A549 treated with GW870086 at 1 μM for 4 hours (cell line): ENCODE results near the gene CLCN5. TPM values are rescaled to one million over a fixed set of nuclear protein-coding genes. Genes with fewer than 3 reads are reported as not detected.

Experiments
- total RNA-seq: library from RNA; stranded (reverse); fragments of 200-300 nt; extraction: Qiagen RNA extraction; gene quantifications from 5 replicates; pipeline ENCODE4 v1.2.3, GENCODE V29; 2022; ENCODE audit warnings: low read depth

The CLCN5 gene
- total RNA-seq, result 1.4 to 3.6 TPM (median 3.0 TPM) in 5 replicates

DNA sequence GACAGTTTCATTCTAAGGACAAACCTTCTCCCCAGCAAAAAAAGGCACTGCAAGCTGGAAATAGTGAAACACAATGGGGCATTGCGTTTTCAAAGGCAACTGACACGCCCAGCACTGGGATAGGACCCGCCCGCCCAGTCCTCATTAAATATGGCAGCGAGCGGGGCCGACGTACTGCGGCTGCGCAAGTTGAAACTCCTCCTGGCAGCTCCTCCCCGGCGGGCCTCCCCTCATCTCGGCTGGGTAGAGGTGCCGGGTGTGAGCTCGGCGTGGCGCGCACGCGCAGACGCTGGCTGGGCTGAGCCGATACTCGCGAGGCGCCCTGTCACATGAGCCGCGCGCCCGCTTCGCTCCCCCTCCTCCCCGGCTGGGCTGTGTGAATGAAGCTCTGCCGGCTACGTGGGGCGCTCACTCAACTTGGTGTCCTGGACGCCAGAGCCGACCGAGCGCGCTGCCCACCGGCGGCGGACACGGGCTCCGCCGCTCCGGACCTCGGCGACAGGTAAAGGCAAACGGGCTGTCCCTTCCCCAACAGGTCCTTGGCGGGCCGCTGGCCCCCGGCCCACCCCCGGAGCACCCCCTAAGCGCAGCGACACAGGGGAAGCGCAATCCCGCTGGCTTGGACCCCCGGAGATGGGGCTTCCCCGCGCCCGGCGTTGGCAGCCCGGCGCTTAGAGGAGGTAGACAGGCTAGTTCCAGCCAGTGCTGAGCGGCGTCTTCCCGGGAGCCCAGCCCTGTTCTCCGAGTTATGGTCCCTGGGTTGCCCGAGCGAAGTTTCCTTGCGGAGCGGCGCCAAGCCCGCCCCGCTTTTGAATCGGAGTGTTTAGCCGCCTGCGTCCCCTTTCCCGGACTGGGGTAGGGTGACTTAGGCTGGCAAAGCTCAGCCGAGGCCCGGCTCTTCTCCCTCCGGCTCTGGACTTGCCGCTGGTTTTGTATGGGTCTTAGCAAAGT is at the start of gene CLCN5:
Gene CLCN5, plus strand, starts transcription at position 306 of the 951 bp plus-strand sequence. CDS start 2,703 bp downstream, outside the sequence.

DNA sequence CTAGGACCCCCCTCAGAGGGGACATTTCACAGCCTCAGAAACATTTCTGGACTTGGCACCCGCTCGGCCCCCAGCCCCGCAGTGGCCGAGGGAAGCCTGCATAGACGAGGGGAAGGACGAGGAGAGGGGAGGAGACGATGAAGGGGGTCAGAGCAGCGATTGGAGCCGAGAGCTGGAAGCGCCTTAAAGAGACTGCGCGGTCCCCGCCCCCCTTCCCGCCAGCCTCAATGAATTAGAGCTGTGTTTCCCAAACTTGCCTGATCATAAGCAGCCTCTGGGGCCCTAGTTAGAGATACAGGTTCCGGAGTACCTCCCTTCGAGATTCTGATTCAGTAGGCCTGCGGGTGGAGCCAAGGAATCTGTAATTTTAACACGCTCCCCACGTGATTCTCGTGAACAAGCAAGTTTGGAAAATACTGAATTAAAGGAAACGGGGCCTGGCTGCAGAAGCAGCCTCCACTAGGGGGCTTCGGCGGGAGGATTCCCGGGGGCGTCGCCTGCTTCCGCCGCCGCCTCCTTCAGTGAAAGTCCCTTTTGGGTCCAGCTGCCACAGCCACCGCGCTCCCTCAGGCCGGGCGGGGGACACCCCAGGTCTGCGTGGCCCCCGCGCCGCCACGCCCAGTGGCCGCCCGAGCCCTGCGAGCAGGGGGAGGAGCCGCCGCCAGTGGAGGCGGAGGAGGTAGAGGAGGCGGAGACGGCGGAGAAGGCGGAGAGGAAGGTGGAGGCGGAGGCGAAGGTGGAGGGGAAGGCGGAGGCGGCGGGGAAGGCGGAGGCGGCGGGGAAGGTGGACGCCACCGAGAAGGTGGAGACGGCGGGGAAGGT is 43.4 kb upstream of the CLCN5 start, which contains the start of gene USP27X:
Gene USP27X, plus strand, starts transcription at position 651 of the 822 bp plus-strand sequence. CDS start 824 bp downstream, outside the sequence.

Other genes with a start within 250 kb of the CLCN5 start
- 0.29 TPM in 1 of 5 replicates, not detected in the others for gene PAGE1, start 226.6 kb upstream of the CLCN5 start, total RNA-seq
- not detected in 5 replicates for gene PAGE4, start 93.3 kb upstream of the CLCN5 start, total RNA-seq
- 3.3 to 4.3 TPM (median 4.1 TPM) in 5 replicates for gene USP27X, start 43.1 kb upstream of the CLCN5 start, total RNA-seq